GM21423 (cell line): Measurements from ENCODE around the gene UCP3.

Experiments used
- ATAC-seq: cut with Tn5 transposase; IDR thresholded peaks from one replicate; pipeline ENCODE4 v1.9.1; 2021; ENCODE audit warnings: mild to moderate bottlenecking, moderate library complexity; ENCODE audit not compliant: unreplicated experiment

UCP3 gene

DNA sequence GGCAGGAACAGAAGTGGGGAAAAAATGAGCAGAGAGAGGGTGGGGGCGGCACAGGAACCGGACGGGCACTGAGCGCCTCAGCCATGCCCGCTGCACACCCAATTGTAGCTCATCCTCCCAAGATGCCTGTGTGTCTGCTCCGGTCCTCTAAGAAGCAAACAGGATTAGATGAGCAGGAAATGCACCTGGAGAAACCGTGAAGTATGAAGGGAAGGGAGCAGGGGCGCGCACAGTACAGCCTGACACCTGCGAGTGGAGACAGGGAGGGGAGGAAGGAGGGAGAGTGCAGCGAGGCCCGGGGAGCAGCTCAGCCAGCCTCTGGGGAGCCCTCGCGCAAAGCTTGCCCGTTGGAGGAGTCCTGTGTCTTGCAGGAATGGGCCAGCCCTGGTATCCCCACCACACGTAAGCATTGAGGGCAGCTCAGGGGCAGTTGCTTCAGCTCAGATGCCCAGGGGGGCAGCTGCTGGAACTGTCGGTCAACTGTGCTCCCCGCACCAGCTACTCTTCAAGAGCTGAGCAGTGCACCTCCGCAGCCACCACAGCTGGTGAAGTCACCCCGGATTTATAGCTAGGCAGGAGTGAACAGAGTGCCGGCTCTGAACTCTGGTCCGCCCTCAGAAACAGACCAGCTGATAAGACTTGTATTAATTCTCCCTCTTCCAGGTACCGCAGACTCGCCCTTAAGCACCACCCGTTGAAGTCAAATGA, 51.1 kb downstream of the UCP3 start:
- no peak for ATAC-seq

DNA sequence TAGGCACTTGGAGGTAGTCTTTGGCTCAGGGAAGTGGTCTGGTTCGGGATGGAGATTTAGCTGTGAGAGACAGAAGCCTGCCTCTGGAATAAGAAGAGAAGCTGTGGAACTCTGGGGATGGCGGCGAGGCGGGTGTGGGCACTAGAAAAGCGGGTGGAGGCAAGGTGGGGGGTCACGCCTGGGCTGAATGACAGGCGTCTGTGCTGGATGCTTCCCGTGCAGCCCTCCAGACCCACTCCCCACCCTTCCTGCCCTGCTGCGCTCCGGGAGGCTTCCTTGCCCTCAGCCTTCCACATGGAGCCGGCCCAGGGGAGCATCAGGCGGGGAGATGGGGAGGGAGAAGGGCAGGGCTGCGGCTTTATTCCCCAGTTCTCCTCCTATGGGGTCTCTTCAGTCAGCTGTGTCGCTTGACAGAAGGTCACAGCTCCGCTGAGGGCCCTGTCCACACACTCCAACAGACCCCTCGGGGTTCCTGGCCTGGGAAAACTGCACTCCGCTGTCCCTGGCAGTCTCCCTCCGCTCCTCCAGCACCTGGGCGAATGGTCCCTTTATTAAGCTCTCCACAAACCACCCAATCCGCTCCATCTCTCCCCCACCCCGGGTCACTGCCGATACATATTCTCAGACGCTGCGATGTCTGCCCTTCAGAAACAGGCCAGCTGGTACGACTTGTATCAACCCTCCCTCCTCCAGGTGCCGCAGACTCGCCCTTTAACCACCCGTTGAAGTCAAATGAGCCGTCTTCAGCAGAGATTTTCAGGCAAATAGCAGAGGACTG, 51.8 kb downstream of the UCP3 start:
- no peak for ATAC-seq

DNA sequence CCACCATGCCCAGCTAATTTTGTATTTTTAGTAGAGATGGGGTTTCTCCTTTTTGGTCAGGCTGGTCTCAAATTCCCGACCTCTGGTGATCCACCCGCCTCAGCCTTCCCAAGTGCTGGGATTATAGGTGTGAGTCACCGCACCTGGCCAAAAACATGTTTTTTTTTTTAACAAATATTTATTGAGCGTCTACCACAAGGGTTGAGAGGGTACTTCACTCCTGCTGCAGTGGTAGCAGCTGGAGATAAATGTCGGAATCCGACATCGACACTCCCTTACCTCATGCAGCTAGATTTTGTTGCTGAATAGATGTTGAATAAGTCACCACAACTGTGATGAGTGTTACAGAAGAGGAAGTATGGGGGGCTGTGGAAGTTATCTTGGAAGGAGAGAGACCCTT, 57.1 kb downstream of the UCP3 start:
- no peak for ATAC-seq

DNA sequence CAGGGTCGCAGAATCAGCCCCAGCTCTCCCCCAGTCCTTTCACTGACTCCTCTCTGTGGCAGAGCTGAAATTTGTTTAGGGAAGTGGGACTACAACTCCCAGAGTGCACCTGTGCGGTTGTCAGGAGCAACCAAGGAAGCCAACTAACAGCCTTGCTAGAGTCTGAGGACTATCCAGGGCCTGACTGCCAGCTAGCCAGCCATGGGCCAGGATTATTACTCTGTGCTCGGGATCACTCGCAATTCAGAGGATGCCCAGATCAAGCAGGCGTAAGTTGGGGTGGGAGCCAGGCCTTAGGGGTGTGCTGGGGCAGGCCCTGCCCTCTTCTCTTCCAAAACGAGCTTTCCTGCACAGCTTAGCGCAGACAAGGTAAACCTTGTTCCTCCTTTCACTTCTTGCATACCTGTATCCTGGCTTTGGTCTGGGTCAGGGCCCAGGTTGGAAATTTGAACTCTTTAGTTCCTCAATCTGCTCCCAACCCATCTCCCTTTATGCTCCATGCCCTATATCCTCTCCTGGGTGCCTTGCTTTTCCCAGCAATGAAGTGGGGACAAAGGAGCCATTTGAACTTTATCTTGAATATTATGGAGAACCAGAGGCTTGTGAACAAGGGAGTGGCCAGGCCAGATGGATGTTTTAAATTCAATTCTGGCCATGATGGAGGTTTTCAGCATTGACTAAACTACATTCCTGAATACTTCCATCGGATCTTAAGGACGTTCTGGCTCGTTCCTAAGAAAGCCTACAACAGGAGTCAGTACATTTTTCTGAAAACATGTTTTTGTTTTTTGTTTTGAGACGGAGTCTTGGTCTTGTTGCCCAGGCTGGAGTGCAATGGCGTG, 57.8 kb downstream of the UCP3 start, which contains the start of gene DNAJB13:
DNAJB13 (plus strand) TSS at position 158 of the 842 bp plus-strand sequence; CDS start at position 202, 44 bp downstream.
- peak; percentile 73 for ATAC-seq
